ENCODE data around the gene NEK7. TPM values are rescaled to one million over a fixed set of nuclear protein-coding genes. Genes with fewer than 3 reads are reported as not detected.

The NEK7 gene
- polyA plus RNA-seq, 1 donor (not counting 4 experiments of a cell fraction or from before 2014, with no cell fraction given) = 56.8 TPM

GRCh38 chr1:198232378-198232777 is 75.6 kb downstream of the NEK7 start:
- FAIRE-seq (peak; percentile 26), DNase-seq (ENCODE audit: low read depth, low spot score) (no peak)
- Histone ChIP-seq H3K4me1 (ENCODE audit: control insufficient read depth, extremely low read depth, insufficient read depth, low read length) (peaks cover 28% of the 10 kb centered on the region), H3K4me3 (ENCODE audit: control insufficient read depth in 2 of 3, extremely low read depth in 1 of 3, insufficient read depth in 2 of 3, low read depth in 1 of 3, low read length in 3 of 3) (no peak overlapping the region), H3K79me2 (ENCODE audit: control insufficient read depth, insufficient read depth, low read length) (peaks cover 25% of the 10 kb centered on the region), H3K9me1 (ENCODE audit: control insufficient read depth, extremely low read depth, insufficient read depth, low read length) (no peaks in the 10 kb centered on the region), H3K27me3 (ENCODE audit: control insufficient read depth, extremely low read depth, insufficient read depth, low read length) (no peaks in the 10 kb centered on the region), H3K36me3 (ENCODE audit: control insufficient read depth in 2 of 2, extremely low read depth in 1 of 2, insufficient read depth in 2 of 2, low read length in 2 of 2) (peaks cover 1 to 8% of the 10 kb centered on the region in 2 experiments), H2AFZ (ENCODE audit: control insufficient read depth, low read length) (no peak overlapping the region), H3K4me2 (ENCODE audit: control insufficient read depth, extremely low read depth, insufficient read depth, low read depth, low read length) (peak overlapping the region; percentile 10), H4K20me1 (ENCODE audit: control insufficient read depth, extremely low read depth, insufficient read depth, low read length) (no peaks in the 10 kb centered on the region), H3K9me3 (ENCODE audit: control insufficient read depth, low read depth, low read length) (peaks cover 3% of the 10 kb centered on the region), H3K9ac (ENCODE audit: control insufficient read depth, extremely low read depth, insufficient read depth, low read length) (no peak overlapping the region), H3K27ac (ENCODE audit: control insufficient read depth, insufficient read depth, low read length) (no peak overlapping the region)
- dilution Hi-C loops (cut with MboI; ENCODE audit: extremely low pct_ligation_motif_present, low sequenced_read_pairs) = no loop called here
- TF ChIP-seq CTCF (optimal IDR thresholded peaks at IDR 0.05 in 1 of 3, IDR thresholded peaks at IDR 0.05 in 1 of 3, conservative IDR thresholded peaks at IDR 0.05 in 1 of 3; ENCODE audit: extremely low read depth in 1 of 3, insufficient read depth in 2 of 3, low read length in 3 of 3) (no peak), EZH2 (IDR thresholded peaks at IDR 0.05; ENCODE audit: low read length) (no peak)

- no peaks in the 10 kb centered on the region for H3K27me3 ChIP-seq (ENCODE audit: control insufficient read depth, extremely low read depth, insufficient read depth, low read length)
- H3K9me3 ChIP-seq (ENCODE audit: control insufficient read depth, low read depth, low read length) = peaks cover 3% of the 10 kb centered on the region
- H3K27ac ChIP-seq (ENCODE audit: control insufficient read depth, insufficient read depth, low read length) = peak overlapping the region; percentile 47
- no peak overlapping the region for H3K9ac ChIP-seq (ENCODE audit: control insufficient read depth, extremely low read depth, insufficient read depth, low read length)
- H3K4me3 ChIP-seq (ENCODE audit: control insufficient read depth in 2 of 3, extremely low read depth in 1 of 3, insufficient read depth in 2 of 3, low read depth in 1 of 3, low read length in 3 of 3) = no peak overlapping the region
- peaks cover 28% of the 10 kb centered on the region for H3K4me1 ChIP-seq (ENCODE audit: control insufficient read depth, extremely low read depth, insufficient read depth, low read length)
- H3K4me2 ChIP-seq (ENCODE audit: control insufficient read depth, extremely low read depth, insufficient read depth, low read depth, low read length) = peak overlapping the region; percentile 71
- no peak for TF ChIP-seq EZH2 (IDR thresholded peaks at IDR 0.05; ENCODE audit: low read length)
- no peak for TF ChIP-seq CTCF (optimal IDR thresholded peaks at IDR 0.05 in 1 of 3, IDR thresholded peaks at IDR 0.05 in 1 of 3, conservative IDR thresholded peaks at IDR 0.05 in 1 of 3; ENCODE audit: extremely low read depth in 1 of 3, insufficient read depth in 2 of 3, low read length in 3 of 3)
- FAIRE-seq = peak; percentile 69
- no peaks in the 10 kb centered on the region for H3K9me1 ChIP-seq (ENCODE audit: control insufficient read depth, extremely low read depth, insufficient read depth, low read length)
- dilution Hi-C loops (cut with MboI; ENCODE audit: extremely low pct_ligation_motif_present, low sequenced_read_pairs) = no loop called here
- peaks cover 25% of the 10 kb centered on the region for H3K79me2 ChIP-seq (ENCODE audit: control insufficient read depth, insufficient read depth, low read length)
- no peaks in the 10 kb centered on the region for H4K20me1 ChIP-seq (ENCODE audit: control insufficient read depth, extremely low read depth, insufficient read depth, low read length)
- peaks cover 2 to 8% of the 10 kb centered on the region in 2 experiments for H3K36me3 ChIP-seq (ENCODE audit: control insufficient read depth in 2 of 2, extremely low read depth in 1 of 2, insufficient read depth in 2 of 2, low read length in 2 of 2)
- H2AFZ ChIP-seq (ENCODE audit: control insufficient read depth, low read length) = no peak overlapping the region
- DNase-seq (ENCODE audit: low read depth, low spot score) = no peak
These were observed 76.3 kb downstream of the NEK7 start for GRCh38 chr1:198232940-198233675.

All from keratinocyte (primary cell).